Activated CD8-positive, alpha-beta memory T cell treated with anti-CD3 and anti-CD28 coated beads, Interleukin-2, amount 50 U/mL, for 1 hour (primary cell): ENCODE results near the gene NIT1.
"Not testable (repeated sequence)": the region's sequence is repeated elsewhere in the genome, so short reads cannot be mapped to it uniquely, and the experiment has no call there.

Source experiments
- DNase-seq: peaks from one replicate; pipeline ENCODE4 v3.0.0-alpha.2; 2020; ENCODE audit errors: extremely low read depth

Gene NIT1

DNA sequence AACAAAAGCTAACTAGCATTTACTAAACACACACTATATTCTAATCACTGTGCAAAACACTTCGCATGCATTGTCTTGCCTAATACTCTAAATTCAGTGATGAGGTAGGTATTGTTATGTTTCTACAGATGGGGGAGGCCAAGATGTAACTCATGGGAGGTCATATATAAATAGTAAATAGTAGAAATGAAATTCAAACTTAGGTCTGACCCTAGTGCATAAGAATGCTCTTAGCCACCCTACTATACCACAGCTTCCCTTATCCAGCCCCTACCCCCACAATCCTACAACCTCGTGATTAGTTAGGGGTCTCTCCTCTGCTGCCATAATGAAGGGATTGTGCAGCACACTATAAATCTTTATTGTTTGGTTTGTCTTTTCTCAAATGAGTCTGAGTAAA, 3.3 kb upstream of the NIT1 start:
- DNase-seq = no peak

DNA sequence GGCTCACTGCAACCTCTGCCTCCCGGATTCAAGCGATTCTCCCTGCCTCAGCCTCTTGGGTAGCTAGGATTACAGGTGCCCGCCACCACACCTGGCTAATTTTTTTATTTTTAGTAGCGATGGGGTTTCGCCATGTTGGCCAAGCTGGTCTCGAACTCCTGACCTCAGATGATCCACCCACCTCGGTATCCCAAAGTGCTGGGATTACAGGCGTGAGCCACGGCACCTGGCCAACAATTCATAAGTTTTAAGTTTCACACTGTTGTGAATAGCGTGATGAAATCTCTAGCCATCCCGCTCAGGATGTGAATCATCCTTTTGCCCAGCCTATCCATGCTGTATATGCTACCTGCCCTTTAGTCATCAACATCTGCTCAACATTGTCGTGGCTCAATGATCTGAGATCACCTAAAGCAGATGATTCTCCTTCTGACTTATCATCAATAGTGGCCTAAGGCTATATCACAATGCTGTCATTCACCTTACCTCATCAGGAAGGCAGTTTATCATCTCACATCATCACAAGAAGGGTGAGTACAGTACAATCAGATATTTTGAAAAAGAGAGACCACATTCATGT, 2.7 kb upstream of the NIT1 start:
- no peak for DNase-seq

GRCh38 chr1:161115961-161116360, 1.9 kb upstream of the NIT1 start:
- DNase-seq = not testable (repeated sequence)

- no peak for DNase-seq
Observed at GRCh38 chr1:161119092-161119903, 1.4 kb downstream of the NIT1 start.

- DNase-seq = no peak
Observed at GRCh38 chr1:161121042-161121650, 3.2 kb downstream of the NIT1 start.

DNA sequence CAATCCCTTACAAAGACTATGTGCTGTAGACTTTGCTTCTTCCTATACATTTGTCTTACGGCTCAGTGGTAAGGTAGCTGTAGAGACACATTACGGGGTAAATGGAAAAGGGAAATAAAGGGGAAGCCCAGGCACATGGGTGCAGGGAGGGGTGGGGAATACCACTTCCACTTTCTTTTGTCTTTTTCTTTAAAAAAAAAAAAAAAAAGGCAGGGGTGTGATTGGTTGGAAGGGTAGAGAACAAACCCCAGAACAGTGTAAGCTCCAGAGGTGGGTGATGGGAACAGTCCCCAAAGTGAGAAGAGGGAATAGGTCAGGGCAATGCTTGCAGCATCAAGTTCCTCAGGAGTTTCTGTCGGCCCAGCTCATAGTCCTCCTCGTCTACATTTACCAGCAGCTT, 3.9 kb downstream of the NIT1 start:
- no peak for DNase-seq

DNA sequence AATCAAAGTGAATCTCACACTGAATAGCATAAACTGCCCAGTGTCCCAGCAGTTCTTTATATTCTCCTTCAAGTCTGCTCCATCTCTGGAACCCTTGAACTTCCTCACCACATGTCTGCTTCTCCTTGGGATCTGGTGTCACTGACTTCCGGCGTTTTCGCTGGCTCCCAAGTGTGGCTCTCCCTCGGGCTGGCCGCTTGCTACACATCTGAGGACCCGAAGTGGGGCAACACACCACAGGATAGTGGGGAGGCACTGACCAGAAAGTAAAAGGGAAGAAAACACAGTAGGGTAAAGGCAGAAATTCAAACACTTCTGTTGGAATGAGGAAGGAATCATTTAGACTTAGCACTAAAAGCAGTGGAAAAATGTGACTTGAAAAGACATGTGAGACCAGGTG, 5.1 kb downstream of the NIT1 start:
- no peak for DNase-seq

DNA sequence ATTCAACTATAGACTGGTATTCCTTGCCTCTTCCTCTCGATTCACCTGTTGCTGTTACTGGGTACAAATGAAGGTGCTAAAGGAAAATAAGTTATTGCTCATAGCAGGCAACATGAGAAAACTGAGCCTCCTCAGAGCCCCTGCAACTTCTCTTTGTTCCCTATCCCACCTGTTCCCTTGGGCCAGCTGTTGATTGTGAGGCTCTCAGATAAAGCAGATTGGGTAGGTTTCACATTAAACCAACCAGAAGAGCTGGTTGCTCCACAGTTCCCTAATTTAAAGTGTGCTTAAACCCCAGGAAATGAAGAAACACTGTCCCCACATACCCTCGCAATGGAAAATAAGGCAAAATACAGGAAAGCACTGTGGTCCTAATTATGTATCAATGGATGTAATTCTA, 9.7 kb downstream of the NIT1 start:
- no peak for DNase-seq

DNA sequence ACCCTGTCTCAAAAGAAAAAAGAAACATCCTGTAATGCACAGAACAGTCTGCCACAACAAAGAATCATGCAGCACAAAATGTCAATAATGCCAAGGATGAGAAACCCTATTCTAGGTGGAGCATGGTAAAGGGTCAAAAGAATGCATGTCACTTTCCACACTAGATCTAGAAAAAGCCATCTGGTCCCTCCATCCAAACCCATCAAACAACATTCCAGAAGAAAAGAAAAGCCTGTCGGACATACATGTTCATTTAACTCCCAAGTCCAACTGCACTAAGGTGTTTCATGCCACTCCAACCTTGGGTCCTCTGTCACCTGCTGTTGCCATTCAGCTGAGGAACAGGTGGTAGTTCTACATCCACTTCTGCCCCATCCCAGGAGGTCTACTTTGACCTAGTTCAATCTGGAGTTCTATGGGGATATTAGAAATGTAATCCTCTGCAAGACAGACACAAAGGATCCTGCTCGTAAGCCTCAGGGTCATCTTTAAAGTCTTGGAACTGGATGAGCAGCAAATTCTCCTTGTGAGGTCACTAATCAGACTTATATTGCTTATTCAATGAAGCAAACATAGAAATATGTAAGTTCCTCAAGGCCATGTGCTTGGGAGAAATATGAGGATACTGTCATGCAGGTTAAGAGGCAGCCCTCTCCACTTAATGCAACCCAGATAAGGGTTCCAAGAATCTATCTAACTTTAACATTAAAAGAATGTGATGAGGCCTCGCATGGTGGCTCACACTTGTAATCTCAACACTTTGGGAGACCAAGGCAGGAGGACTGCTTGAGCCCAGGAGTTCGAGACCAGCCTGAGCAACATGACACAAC, 10.9 kb downstream of the NIT1 start:
- DNase-seq = no peak

GRCh38 chr1:161130266-161130665, 12.4 kb downstream of the NIT1 start:
- DNase-seq = no peak

DNA sequence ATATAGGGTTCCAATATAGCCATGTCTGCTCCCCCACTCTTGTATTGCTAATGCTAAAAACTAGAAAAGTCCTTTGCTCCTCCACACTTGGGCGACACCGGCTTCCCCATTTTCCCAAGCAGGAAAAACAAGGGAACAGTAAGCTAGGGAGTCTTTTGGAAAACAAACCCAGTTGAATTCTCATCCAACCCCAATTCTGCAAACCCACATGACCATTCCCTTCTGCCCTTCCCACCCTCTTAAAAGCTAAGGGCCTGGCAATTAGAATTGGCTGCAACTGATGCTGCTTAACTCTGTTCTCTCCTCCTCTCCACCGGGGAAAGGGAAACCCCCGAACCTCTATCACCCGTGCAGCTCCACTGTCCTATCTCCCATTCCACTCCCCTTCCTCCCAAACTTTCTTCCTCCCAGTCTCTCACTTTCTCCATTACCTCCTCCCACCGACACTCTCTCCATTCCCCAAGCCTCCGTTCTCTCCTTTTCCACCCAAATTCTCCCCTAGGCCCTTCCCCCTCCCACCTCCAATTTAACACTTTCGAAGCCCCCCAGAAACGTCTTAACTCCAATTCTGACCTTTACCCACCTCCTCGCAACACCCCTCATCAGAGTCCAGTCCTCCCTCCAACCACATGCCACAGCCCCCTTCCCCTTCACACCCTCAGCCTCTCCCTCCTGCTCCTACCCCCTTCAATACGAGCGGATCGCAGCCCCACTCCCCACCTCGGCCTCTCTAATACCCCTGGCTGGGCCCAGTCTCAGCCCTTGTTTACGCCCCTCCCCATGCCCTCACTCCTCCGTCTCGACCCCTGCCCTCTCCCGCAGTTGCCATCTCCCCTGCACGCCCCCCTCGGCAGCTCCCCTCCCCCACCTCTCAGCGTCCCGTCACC, 13.9 kb downstream of the NIT1 start:
- no peak for DNase-seq

DNA sequence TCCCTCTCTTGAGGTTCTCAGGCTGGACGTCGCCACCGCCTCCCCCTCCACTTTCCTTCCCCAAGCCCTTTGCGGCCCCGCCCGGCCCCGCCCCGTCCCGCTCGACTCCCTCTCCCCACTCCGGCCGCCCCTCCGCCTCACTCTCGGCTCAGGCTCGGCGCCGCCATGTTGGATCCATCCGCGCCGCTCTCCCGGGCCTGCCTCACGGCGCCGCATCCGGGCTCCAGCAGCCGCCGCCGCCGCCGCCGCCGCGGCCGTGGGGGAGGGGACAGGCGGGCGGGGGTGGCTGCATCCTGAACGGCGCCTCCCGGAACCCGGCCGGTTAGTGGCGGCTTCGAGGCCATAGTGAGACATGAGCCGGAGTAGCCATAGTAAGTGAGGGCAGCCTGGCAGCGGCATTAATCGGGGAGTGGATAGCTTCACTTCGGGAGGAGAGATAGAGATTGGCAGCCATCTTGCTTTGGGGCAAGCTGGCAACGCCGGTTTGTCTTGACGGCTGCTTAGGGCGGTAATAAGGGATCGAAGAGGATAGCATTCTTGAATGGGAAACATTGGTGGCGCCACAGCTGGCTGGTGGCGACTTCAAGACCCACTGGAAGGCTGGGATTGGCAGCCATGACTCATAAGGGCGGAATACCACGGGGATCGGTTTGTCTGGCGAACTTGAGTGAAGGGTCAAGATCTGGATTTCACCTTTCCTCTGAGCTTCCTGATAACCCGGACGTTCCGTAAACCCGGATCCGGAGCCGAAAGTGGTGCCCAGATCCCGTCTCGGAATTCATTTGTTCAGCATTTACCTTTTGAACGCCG, 14.7 kb downstream of the NIT1 start, which contains the start of gene DEDD:
Gene DEDD (minus strand): TSS at position 258 of the 810 bp plus-strand sequence. CDS start 8,205 bp downstream, outside the sequence.
- peak; percentile 81 for DNase-seq

GRCh38 chr1:161133220-161133740, 15.4 kb downstream of the NIT1 start:
- DNase-seq = no peak

GRCh38 chr1:161137881-161138280, 20.0 kb downstream of the NIT1 start:
- no peak for DNase-seq

- no peak for DNase-seq
Observed at GRCh38 chr1:161138431-161138830, 20.5 kb downstream of the NIT1 start.

- DNase-seq = no peak
Observed at GRCh38 chr1:161139766-161140165, 21.9 kb downstream of the NIT1 start.

DNA sequence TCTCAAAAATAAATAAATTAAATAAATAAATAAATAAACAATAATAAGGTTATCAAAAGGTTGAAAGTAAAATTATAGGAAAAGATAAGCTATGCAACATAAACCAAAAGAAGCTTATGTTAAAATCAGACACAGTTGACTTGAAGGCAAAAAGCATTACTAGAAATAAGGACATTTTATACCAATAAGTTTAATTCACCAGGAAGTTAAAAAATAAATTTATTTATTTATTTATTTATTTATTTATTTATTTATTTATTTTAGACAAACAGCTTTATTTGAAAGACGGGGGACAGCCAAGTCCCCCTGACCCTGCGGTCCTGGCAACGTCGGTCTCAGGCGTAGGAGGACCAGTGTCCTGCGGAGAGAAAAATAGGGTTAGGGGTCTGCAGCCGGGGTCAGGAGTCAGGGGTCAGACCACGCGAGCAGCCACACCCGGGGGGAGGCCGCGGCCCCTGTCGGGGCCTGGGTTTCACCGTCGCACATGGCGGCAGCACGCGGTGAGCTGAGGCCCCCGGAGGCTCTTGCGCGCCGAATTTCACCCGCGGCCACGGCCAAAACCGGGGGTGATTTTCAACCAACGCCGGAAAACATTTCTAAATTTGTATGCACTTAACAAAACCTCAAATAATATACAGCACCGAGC, 23.0 kb downstream of the NIT1 start:
- no peak for DNase-seq

- DNase-seq = no peak
Observed at GRCh38 chr1:161145832-161146231, 27.9 kb downstream of the NIT1 start.

- DNase-seq = no peak
Observed at GRCh38 chr1:161153176-161153575, 35.3 kb downstream of the NIT1 start.
